ENCODE measurements around the gene PRX.

DNA sequence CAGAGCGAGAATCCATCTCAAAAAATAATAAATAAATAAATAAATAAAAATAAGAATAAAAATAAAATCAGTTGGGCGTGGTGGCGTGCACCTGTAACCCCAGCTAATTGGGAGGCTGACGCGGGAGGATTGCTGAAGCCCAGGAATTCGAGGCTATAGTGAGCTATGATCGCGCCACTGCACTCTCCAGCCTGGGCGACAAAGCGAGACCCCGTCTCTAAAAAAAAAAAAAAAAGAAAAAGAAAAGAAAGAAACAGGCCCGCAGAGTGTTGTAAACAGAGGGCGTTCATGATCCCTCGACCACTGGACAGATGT lies 7.2 kb upstream of the PRX start:
- TF ChIP-seq, protein P1, sequence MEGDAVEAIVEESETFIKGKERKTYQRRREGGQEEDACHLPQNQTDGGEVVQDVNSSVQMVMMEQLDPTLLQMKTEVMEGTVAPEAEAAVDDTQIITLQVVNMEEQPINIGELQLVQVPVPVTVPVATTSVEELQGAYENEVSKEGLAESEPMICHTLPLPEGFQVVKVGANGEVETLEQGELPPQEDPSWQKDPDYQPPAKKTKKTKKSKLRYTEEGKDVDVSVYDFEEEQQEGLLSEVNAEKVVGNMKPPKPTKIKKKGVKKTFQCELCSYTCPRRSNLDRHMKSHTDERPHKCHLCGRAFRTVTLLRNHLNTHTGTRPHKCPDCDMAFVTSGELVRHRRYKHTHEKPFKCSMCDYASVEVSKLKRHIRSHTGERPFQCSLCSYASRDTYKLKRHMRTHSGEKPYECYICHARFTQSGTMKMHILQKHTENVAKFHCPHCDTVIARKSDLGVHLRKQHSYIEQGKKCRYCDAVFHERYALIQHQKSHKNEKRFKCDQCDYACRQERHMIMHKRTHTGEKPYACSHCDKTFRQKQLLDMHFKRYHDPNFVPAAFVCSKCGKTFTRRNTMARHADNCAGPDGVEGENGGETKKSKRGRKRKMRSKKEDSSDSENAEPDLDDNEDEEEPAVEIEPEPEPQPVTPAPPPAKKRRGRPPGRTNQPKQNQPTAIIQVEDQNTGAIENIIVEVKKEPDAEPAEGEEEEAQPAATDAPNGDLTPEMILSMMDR (IDR thresholded peaks at IDR 0.05) = no peak
- no peak for TF ChIP-seq POLR2A (IDR thresholded peaks at IDR 0.05)
